Stimulated activated CD4-positive, alpha-beta T cell treated with anti-CD3 and anti-CD28 coated beads, Interleukin-2, amount 100 ng/mL, for 48 hours (primary cell): ENCODE measurements around the gene KCTD7.
"Not testable (repeated sequence)": the region's sequence is repeated elsewhere in the genome, so short reads cannot be mapped to it uniquely, and the experiment has no call there.

Source experiments
- DNase-seq, 2 donors: peaks; one replicate each; pipeline ENCODE4 v3.0.0-alpha.2; 2020

KCTD7 gene

DNA sequence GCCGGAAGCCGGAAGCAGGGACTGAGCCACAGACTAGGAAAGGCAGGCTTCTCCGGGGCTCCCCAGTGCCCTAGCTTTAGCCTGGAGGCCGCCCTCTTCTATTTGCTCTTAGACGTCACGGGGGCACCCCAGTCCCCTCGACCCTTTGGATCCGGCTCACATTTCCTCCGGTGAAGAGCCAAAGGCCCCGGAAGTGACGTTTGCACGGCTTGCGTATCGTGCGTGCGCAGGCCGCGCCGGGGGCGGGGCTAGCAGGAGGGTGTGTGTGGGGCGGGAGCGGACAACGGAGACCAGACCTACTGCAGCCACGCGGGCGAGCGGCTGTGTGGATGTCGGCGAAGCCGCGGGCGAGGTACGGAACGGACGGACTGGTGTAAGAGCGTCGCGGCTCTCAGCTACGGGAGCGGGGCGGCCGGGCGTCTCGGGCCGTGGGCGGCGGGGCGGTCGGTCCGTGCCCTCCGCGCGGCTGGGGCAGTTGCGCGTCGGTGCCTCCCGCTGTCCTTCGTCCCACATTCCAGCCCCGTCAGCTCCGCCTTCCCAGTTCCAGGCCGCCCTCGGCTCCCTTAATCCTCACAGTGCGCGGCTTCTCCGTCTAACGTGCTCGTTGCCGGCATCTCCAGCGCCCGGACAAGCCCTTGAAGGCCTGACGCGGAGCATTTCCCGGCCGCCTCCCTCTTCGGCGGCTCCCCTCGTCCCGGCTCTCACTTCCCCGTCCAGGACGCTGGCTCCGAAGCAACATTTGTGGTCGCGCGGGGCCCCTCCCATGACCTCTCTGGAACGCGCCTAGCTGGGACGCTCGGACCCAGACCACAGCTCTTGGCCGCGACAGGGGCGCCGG is 25.8 kb downstream of the KCTD7 start:
- peak; percentile 96 to 99 for DNase-seq

DNA sequence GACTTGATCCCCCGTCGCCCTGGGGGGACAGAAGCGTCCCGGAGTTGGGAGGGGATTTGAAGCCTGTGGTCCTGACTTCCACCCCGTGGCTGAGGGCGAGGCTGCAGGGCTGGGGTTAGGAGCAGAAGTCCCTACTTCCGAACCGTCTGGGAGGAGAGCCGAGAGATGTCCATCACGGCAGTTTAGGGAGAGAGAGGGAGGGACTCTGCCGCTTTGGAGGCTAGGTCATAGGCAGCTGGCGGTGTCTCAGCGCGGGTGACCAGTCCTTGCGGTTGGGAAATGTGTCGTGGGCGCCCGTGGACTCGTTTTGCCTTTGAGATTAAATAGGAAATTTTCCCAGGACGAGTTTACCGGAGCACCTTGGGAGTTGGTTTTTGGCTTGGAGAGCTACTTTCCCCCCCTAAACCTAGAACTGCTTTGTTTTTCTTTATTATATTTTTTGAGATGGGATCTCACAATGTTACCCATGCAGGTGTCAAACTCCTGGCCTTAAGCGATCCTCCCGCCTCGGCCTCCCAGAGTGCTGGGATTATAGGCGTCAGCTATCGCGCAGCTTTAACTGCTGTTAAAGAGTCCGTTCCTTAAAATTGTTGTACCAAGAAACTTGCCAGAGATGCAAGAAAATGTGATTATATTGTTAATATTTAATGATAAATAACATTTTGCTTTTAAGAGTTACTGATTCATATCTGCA is 26.6 kb downstream of the KCTD7 start:
- not testable (repeated sequence) for DNase-seq

GRCh38 chr7:66655826-66656485 is 27.3 kb downstream of the KCTD7 start:
- not testable (repeated sequence) for DNase-seq

DNA sequence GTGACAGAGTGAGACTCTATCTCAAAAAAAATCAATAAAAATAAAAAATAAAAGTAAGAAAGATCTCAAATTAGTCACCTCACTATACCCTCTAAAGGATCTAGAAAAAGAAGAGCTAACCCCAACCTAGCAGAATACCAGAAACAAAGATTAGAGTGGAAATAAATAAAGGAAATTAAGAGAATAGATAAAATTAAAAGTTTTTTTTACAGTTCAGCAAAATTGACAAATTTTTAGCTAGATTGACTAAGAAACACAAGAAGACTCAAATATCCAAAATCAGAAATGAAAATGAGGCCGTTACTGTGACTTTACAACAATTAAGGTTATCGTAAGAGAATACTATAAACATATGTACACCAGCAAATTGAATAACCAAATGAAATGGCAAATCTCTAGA is 29.1 kb downstream of the KCTD7 start:
- DNase-seq: no peak

DNA sequence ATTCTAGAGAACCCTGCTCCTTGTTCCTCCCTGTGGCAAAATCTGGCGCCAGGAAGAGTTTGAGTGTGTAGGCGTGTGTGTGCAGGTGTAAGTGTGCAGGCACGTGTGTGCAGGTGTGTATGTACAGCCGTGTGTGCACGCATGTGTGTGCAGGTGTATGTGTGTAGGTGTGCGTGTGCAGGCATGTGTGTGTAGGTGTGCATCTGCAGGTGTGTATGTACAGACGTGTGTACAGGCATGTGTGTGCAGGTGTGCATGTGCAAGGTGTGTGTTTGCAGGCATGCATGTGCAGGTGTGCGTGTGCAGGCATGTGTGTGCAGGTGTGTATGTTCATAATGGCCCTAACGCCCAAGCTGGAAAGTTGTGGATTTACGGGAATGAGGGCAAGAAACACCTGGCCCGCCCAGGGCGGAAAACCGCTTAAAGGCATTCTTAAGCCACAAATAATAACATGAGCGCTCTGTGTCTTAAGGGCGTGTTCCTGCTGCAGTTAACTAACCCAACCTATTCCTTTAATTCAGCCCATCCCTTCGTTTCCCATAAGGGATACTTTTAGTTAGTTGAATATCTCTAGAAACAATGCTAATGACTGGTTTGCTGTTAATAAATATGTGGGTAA is 34.1 kb downstream of the KCTD7 start:
- no peak for DNase-seq

DNA sequence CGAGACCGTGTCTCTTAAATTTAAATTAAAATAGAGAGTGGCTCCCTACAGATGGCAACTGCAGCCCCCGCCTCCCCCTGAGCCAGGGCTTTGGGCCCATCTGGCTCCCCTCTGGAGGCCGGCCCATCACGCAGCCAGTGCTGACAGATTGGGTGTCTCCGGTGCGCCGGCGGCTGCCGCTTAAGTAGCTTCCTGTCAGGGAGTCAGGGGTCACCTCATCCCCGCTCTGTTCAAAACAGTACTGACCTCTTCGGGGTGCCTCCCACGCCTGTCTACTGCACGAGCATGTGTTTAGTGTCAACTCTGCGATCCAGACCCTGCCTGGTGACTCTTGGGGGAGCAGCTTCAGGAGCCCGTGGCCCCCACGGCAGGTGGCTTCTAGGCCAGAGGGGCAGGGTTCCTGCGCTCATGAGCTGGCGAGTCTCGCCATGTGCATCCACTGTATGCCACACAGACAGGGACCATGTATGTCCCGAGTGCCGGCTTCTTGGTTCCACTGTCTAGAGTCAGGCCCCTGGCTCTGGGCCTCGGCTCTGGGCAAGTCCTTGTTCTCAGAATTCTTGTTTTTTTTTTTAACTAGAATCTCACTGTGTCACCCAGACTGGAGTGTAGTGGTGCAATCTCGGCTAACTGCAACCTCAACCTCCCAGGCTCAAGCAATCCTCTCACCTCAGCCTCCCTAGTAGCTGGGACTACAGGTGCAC is 36.1 kb downstream of the KCTD7 start:
- DNase-seq: no peak

DNA sequence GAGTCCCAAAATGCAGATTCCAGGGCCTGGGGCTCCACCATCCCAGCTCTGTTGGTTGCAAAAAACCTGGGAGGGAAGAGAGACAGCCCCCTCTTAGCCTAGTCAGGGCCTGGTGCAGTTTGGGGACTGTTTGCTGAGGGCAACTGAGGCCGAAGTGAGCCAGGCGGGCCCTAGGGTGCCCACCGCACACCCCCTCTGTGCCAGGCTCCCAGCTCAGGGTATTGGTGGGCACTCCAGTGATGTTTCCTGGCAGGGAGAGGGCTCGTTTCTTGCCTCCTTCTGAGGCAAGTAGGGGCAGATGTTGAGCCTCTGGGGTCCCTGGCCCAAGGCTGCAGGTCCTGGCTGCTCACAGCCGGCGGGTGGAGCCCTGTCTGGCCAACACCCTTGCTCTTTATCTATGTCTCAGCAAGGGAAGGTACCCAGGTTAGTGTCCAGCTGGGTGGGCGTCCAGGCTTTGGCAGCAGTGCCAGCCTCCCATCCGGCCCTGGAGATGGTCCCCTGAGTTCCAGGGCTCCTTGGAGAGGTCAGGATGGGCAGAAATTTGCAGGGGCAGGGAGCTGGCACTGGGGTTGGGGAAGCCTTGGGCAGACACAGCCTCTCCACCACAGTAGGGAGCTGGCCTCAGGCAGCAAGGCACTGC is 37.8 kb downstream of the KCTD7 start:
- no peak for DNase-seq

- DNase-seq: no peak
These were observed 38.5 kb downstream of the KCTD7 start for GRCh38 chr7:66667023-66667728.

GRCh38 chr7:66668112-66668511 is 39.4 kb downstream of the KCTD7 start:
- DNase-seq: no peak

GRCh38 chr7:66668677-66669076 is 40.0 kb downstream of the KCTD7 start:
- no peak for DNase-seq

DNA sequence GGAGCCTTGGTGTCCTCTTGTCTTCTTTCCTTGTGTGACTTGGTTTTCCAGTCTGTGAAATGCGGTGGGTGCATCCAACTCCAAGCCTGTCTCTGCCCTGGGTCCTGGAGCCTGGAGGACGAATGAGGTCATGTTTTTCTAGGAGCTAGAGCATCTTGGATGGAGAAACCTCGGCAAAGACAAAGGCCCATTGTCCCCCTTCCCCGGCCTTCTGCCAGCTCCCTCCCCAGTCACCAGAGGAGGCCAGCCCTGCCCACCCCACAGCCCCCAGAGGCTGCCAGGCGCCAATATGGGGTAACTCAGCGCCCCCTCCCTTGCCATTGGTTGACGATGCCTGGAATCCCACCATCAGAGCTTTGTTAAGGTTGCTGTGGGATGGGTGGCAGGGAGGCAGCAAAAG is 40.4 kb downstream of the KCTD7 start:
- DNase-seq: no peak

DNA sequence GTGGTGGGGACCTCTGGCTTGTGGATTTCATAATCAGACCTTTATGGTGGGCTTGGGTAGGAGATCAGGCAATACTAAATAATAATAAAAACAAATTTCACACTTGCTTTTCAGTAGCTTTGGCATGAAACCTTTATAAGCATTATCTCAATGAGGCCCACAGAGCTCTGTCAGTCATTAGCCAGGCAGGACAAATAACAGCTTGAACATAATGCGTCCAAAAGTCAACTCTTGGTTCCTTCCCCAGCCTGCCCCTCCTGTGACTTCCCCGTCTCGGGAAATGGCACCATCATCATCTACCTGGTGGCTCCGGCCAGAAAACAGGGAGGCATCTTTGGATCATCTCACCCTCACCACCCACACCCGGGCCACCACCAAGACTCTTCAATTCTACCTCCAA is 40.8 kb downstream of the KCTD7 start:
- DNase-seq: no peak

DNA sequence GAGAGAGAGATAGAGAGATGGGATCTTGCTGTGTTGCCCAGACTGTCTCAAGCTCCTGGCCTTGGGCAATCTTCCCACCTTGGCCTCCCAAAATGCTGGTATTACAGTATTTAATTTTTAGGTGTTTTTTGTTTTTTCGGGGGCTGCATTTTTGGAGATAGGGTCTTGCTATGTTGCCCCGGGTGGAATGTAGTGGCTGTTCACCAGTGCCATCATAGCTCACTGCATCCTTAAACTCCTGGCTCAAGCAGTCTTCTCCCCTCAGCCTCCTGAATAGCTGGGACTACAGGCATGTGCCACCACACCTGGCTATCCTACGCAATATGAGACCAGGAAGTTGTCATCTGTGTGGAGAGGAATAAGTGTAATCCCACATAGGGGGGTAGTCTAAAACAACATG is 42.4 kb downstream of the KCTD7 start:
- no peak for DNase-seq

DNA sequence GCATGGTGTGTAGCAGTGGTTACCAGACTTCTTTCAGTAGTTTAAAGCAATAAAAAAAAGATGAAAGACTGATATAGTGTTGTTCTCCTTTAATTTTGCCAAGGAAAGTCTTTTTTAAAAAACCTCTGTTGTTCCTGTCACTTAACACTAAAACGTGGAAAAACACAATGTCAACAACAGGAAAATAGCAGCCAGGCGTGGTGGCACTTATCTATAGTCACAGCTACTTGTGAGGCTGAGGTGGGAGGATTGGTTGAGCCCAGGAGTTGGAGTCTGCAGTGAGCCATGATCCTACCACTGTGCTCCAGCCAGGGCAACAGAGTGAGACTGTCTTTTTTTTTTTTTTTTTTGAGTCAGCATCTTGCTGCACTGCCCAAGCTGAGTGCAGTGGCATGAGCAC is 42.8 kb downstream of the KCTD7 start:
- not testable (repeated sequence) for DNase-seq

GRCh38 chr7:66672432-66673123 is 43.9 kb downstream of the KCTD7 start:
- not testable (repeated sequence) for DNase-seq

DNA sequence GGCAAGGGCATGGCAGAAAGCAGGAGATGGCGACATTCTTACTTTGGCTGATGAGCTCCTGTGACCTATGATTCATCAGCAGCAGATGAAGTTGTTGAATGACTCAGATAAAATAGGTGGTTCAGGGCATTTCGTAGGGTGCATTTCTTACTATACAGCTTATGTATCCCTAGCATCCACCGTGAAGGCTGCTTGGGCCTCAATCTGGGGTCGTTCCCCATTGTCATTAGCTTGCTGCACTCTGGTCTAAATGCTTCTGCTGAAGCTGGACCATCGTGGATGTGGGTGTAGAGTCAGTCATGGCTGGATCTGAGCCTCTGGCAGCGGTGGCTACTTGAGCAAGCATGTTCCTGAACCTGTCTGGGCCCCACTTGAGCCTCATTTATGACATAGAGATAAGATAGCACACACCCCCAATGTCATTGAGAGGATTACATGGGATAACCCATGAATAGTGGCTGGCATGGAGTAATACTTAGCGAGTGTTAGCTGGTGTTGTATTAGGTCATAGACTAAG is 44.5 kb downstream of the KCTD7 start:
- not testable (repeated sequence) for DNase-seq

DNA sequence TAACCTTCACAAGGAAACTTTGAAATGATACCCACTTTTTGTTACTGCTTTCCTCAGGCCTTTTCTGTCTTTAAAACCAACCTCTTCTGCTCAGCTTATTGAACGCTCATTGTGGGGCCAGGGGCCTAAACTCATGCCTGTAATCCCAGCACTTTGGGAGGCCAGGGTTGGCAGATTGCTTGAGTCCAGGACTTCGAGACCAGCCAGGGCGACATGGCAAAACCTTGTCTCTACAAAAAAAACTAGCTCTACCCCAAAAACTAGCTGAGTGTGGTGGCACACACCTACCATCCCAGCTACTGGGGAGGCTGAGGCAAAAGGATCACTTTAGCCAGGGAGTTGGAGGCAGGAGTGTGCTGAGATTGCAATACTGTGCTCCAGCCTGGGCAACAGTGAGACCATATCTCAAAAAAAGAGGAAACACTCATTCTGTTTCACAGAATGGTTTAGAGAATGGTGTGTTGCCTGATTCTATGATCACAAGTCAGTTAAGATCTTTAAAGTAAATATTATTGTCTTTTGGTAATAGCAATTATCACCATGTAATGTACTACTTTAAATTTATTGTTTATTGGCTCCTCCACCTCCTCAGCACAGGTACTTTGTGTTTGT is 51.1 kb downstream of the KCTD7 start:
- no peak for DNase-seq

DNA sequence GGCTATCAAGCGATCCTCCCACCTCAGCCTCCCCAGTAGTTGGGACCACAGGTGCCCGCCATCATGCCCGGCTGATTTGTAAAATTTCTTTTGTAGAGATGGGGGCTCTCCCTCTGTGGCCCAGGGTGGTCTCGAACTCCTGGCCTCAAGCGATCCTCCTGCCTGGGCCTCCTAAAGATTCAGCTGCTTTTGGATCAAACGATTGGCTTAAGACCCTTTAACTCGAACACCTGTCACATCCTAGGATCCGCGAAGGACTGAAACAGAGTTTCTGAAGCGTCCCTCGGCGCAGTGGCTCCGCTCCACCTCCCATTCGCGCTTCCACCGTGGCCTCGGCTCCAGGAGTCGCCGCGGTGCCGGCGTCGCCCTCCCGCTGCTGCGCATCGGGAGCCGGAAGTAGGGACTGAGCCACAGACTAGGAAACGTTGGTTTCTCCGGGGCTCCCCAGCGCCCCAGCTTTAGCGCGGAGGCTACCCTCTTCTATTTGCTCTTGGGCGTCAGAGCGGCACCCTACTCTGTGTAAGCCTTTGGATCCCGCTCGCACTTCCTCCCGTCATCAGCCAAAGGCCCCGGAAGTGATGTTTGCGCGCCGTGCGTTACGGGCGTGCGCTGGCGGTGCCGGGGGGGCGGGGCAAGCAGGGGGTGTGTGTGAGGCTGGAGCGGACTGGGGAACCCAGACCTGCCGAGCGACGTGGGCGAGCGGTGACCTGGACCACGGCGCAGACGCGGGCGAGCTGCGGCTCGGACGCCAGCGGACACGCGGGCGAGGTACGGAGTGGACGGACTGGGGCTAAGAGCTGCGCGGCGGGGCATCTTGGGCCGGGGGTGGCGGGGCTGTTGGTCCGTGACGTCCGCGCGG is 53.0 kb downstream of the KCTD7 start:
- DNase-seq: peak; percentile 92 to 94
